ENCODE measurements around the gene LYPD3. TPM values are rescaled to one million over a fixed set of nuclear protein-coding genes. Genes with fewer than 3 reads are reported as not detected.
"Not testable (repeated sequence)": the region's sequence is repeated elsewhere in the genome, so short reads cannot be mapped to it uniquely, and the experiment has no call there.

Gene LYPD3
- under 1 TPM in 1 of 4 donors, not detected in 3; 0.67 TPM for total RNA-seq

DNA sequence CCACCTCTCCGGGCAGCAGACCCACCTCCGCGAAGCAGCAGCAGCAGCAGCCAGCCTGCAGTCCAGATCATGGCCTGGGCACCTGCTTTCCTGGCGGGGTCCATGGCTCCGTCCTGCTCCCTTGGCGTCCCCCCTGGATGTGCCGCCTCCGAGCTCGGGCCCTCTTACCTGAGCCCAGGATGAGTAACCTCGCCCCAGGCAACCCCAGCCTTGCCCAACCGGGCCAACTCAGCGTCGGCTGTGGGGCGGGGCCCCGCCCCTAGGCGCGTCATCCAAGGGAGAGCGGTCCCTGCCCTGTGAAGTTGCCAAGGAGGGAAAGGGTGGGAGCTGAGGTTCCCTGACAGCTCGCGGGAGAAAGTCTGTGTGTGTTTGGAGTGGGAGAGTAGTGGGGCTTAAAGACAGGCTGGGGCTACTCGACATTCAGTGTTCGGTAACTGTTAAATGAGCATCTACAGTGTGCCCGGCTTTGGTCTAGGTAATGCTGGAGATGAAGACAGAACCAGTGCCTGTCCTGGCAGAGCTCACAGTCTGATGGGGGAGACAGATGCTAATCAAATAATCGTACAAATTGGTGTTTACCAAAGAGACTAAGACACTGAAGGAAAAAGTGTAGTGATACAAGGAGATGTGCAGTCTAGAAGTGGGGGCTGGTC lies at the start of gene LYPD3:
LYPD3 (minus strand) TSS at position 141 of the 653 bp plus-strand sequence; CDS start at position 104, 37 bp downstream.
- Histone ChIP-seq H3K36me3 (no peaks in the 10 kb centered on the region), H3K4me1 (peaks cover 0 to 19% (median 0%) of the 10 kb centered on the region in 4 donors), H3K27ac (peak within 1 kb of the TSS in 3 of 4 donors; percentile 80 to 86 (median 86)), H3K9me3 (no peaks in the 10 kb centered on the region), H3K27me3 (no peaks in the 10 kb centered on the region), H3K4me3 (peak within 1 kb of the TSS in 2 of 4 donors; percentile 67 to 80)
- peak in 2 of 3 donors; percentile 62 to 63 for DNase-seq
- TF ChIP-seq POLR2A (IDR thresholded peaks at IDR 0.05): no peak
- TF ChIP-seq, protein P1, sequence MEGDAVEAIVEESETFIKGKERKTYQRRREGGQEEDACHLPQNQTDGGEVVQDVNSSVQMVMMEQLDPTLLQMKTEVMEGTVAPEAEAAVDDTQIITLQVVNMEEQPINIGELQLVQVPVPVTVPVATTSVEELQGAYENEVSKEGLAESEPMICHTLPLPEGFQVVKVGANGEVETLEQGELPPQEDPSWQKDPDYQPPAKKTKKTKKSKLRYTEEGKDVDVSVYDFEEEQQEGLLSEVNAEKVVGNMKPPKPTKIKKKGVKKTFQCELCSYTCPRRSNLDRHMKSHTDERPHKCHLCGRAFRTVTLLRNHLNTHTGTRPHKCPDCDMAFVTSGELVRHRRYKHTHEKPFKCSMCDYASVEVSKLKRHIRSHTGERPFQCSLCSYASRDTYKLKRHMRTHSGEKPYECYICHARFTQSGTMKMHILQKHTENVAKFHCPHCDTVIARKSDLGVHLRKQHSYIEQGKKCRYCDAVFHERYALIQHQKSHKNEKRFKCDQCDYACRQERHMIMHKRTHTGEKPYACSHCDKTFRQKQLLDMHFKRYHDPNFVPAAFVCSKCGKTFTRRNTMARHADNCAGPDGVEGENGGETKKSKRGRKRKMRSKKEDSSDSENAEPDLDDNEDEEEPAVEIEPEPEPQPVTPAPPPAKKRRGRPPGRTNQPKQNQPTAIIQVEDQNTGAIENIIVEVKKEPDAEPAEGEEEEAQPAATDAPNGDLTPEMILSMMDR (IDR thresholded peaks at IDR 0.05): no peak

DNA sequence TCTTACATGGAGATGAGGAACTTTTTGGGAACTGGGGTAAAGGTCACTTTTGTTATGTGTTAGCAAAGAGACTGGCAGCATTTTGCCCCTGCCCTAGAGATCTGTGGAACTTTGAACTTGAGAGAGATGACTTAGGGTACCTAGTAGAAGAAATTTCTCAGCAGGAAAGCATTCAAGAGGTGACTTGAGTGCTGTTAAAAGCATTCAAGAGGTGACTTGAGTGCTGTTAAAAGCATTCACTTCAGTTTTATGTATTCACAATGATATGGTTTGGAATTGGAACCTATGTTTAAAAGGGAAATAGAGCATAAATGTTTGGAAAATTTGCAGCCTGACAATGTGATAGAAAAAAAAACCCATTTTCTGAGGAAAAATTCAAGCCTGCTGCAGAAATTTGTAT lies 47.0 kb upstream of the LYPD3 start:
- DNase-seq, H3K27me3 ChIP-seq, H3K9me3 ChIP-seq, H3K27ac ChIP-seq, H3K4me3 ChIP-seq, H3K4me1 ChIP-seq: not testable (repeated sequence)
- H3K36me3 ChIP-seq: peaks cover 0 to 40% (median 0%) of the 10 kb centered on the region in 3 donors

DNA sequence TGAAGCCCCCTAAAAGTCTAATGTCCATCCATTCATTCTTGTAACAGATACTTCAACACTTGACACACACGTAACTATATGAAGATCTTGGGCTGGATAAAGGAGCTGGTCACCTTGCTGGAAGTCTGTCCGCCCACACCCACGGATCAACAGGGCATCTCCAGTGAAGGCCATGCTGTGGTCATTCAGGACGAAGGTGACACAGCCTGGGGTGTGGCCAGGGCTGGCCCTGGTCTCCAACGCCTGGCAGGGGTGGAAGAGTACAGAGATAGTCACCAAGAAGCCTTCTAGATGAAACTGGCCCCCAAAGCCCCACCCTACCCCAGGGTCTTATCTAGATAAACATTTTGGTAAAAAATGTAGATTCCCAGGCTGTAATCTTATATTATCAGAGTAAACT lies 45.9 kb upstream of the LYPD3 start:
- H3K36me3 ChIP-seq: peaks cover 0 to 39% (median 0%) of the 10 kb centered on the region in 3 donors
- H3K9me3 ChIP-seq: no peaks in the 10 kb centered on the region
- H3K4me1 ChIP-seq: peaks cover 0 to 8% (median 0%) of the 10 kb centered on the region in 4 donors
- DNase-seq: no peak
- H3K4me3 ChIP-seq: no peak overlapping the region
- H3K27ac ChIP-seq: no peak overlapping the region
- no peaks in the 10 kb centered on the region for H3K27me3 ChIP-seq
- TF ChIP-seq POLR2A (IDR thresholded peaks at IDR 0.05): no peak
- TF ChIP-seq, protein P1 (IDR thresholded peaks at IDR 0.05): no peak

DNA sequence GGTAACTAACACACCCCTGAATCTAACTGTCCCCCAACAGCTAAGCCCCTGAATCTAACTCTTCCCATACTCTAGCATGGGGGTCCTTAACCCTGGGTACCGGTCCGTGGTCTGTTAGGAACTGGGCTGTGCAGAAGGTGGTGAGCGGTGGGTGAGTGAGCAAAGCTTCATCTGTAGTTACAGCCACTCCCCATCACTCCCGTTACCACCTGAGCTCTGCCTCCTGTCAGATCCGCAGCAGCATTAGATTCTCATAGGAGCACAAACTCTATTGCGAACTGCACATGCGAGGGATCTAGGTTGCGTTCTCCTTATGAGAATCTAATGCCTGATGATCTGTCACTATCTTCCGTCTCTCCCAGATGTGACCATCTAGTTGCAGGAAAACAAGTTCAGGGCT lies 45.3 kb upstream of the LYPD3 start:
- Histone ChIP-seq H3K4me3 (no peak overlapping the region), H3K27me3 (no peaks in the 10 kb centered on the region), H3K9me3 (no peaks in the 10 kb centered on the region), H3K27ac (no peak overlapping the region), H3K36me3 (peaks cover 0 to 36% (median 0%) of the 10 kb centered on the region in 3 donors), H3K4me1 (peaks cover 0 to 8% (median 0%) of the 10 kb centered on the region in 4 donors)
- no peak for DNase-seq
- no peak for TF ChIP-seq POLR2A (IDR thresholded peaks at IDR 0.05)
- TF ChIP-seq, protein P1 (IDR thresholded peaks at IDR 0.05): no peak

DNA sequence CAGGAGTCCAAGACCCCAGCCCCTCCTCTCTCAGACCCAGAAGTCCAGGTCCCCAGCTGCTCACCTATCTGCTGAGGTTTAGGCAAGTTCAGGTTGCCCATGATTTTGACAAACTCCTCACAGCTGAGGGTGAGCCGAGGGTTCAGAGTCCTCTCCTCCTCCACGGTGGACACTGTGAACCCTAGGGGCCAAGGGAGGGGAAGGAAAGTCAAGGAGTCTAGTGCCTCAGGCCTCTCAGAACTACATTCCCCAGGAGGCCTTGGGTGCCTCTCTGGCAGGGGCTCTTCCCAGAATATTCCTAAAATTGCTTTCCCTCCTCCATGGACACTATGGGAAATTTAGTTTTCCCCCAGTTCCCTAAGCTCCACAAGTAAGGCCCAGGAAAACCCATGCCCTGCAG lies 42.5 kb upstream of the LYPD3 start:
- H3K4me1 ChIP-seq: peaks cover 0 to 24% (median 5%) of the 10 kb centered on the region in 4 donors
- no peak for DNase-seq

DNA sequence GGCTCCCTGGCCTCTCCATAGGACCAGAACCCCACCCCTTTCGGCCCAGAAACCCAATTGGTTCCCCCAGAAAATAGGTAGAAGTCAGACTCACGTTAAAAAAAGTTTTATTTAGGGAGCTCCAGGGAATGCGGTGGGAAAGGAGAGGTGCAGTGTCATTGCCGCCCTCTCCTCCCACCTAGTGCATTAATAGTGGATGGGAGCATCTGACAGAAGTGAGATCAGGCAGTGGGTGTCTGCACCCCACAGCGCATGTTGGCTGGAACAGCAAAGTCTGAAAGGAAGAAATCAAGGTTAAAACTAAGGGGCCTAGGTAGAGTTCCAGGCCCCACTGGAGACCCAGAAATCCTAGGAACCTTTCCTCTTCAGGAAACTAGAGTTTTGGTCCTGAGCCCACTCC lies 41.2 kb upstream of the LYPD3 start:
- peaks cover 0 to 28% (median 5%) of the 10 kb centered on the region in 4 donors for H3K4me1 ChIP-seq
- DNase-seq: no peak
- H3K9me3 ChIP-seq: no peaks in the 10 kb centered on the region
- no peak overlapping the region for H3K4me3 ChIP-seq
- peaks cover 0 to 40% (median 0%) of the 10 kb centered on the region in 3 donors for H3K36me3 ChIP-seq
- no peaks in the 10 kb centered on the region for H3K27me3 ChIP-seq
- no peak for TF ChIP-seq POLR2A (IDR thresholded peaks at IDR 0.05)
- TF ChIP-seq, protein P1 (IDR thresholded peaks at IDR 0.05): no peak
- H3K27ac ChIP-seq: no peak overlapping the region

More for the DNA sequence above, 42.5 kb upstream of the LYPD3 start:
- TF ChIP-seq, protein P1 (IDR thresholded peaks at IDR 0.05): no peak
- no peak for TF ChIP-seq POLR2A (IDR thresholded peaks at IDR 0.05)
- peaks cover 0 to 36% (median 0%) of the 10 kb centered on the region in 3 donors for H3K36me3 ChIP-seq
- no peak overlapping the region for H3K27ac ChIP-seq
- H3K27me3 ChIP-seq: no peaks in the 10 kb centered on the region
- no peaks in the 10 kb centered on the region for H3K9me3 ChIP-seq
- H3K4me3 ChIP-seq: no peak overlapping the region

Data from Peyer's patch (tissue), 4 donors.